GM21723 (cell line): Measurements from ENCODE around the gene NGRN.

ENCODE experiments used
- ATAC-seq: cut with Tn5 transposase; IDR thresholded peaks from one replicate; pipeline ENCODE4 v1.9.1; 2021; ENCODE audit warnings: mild to moderate bottlenecking, moderate library complexity; ENCODE audit not compliant: unreplicated experiment

The NGRN gene

GRCh38 chr15:90265271-90266060 lies at the start of gene NGRN:
Gene NGRN, plus strand, starts transcription at chr15:90265672. Its CDS starts 41 bp downstream, at chr15:90265713.
- peak; percentile 93 for ATAC-seq

GRCh38 chr15:90217671-90218394 lies 47.6 kb upstream of the NGRN start:
- no peak for ATAC-seq

- ATAC-seq, result no peak
Observed at GRCh38 chr15:90219421-90220141, 45.9 kb upstream of the NGRN start.

GRCh38 chr15:90221246-90221900 lies 44.1 kb upstream of the NGRN start:
- ATAC-seq, result no peak

- no peak for ATAC-seq
Observed at GRCh38 chr15:90222547-90222946, 42.9 kb upstream of the NGRN start.

GRCh38 chr15:90223441-90224165 lies 41.9 kb upstream of the NGRN start:
- ATAC-seq, result no peak

GRCh38 chr15:90225047-90225446 lies 40.4 kb upstream of the NGRN start:
- no peak for ATAC-seq

- ATAC-seq, result no peak
Observed at GRCh38 chr15:90225504-90226234, 39.8 kb upstream of the NGRN start.

GRCh38 chr15:90227336-90227735 lies 38.1 kb upstream of the NGRN start:
- ATAC-seq, result no peak

GRCh38 chr15:90227816-90228772 lies 37.4 kb upstream of the NGRN start:
- no peak for ATAC-seq

GRCh38 chr15:90228960-90229359 lies 36.5 kb upstream of the NGRN start:
- no peak for ATAC-seq

- ATAC-seq, result no peak
Observed at GRCh38 chr15:90230071-90230494, 35.4 kb upstream of the NGRN start.

GRCh38 chr15:90230610-90231009 lies 34.9 kb upstream of the NGRN start:
- ATAC-seq, result no peak

- no peak for ATAC-seq
Observed at GRCh38 chr15:90231028-90232017, 34.1 kb upstream of the NGRN start.

GRCh38 chr15:90232196-90232595 lies 33.3 kb upstream of the NGRN start:
- no peak for ATAC-seq

- ATAC-seq, result no peak
Observed at GRCh38 chr15:90232941-90233386, 32.5 kb upstream of the NGRN start.

GRCh38 chr15:90233387-90234095 lies 31.9 kb upstream of the NGRN start, which contains the start of gene CIB1:
Gene CIB1, minus strand, starts transcription at chr15:90233941. Its CDS starts 56 bp downstream, at chr15:90233885.
- ATAC-seq, result peak; percentile 87
